CD8-positive, alpha-beta memory T cell (primary cell): Measurements from ENCODE around the gene CCL7. TPM values are rescaled to one million over a fixed set of nuclear protein-coding genes. Genes with fewer than 3 reads are reported as not detected.

Experiments
- CTCF ChIA-PET: fragments of 350-600 bp; sonication (Branson Sonifier 250); formaldehyde crosslinking; loops from one replicate; lab custom pipeline; 2021; ENCODE audit warnings: antibody characterized with exemption; lab: Charles Lee
- POLR2A ChIA-PET: fragments of 350-600 bp; sonication (Branson Sonifier 250); formaldehyde crosslinking; loops from one replicate; lab custom pipeline; 2021; ENCODE audit warnings: antibody characterized with exemption; lab: Charles Lee
- DNase-seq, 5 donors: peaks; one replicate each; pipeline versions ENCODE4 v3.0.0 to v3.0.0-alpha.2; 2020 to 2022; ENCODE audit warnings: mixed read lengths in 1 of 5
- H3K27ac ChIP-seq: one replicate; pipeline ENCODE4 v1.7.0; 2013; ENCODE audit warnings: low read depth, mild to moderate bottlenecking, low read length, moderate library complexity
- H3K27me3 ChIP-seq: 2 replicates; pipeline ENCODE4 v1.7.0; 2013; ENCODE audit warnings: low read length, mild to moderate bottlenecking; ENCODE audit not compliant: insufficient read depth, poor library complexity, severe bottlenecking
- H3K36me3 ChIP-seq: 2 replicates; pipeline ENCODE4 v1.7.0; 2013; ENCODE audit warnings: mild to moderate bottlenecking, low read length, moderate library complexity; ENCODE audit not compliant: insufficient read depth
- H3K4me1 ChIP-seq: 2 replicates; pipeline ENCODE4 v1.7.0; 2013; ENCODE audit warnings: mild to moderate bottlenecking, low read length, moderate library complexity; ENCODE audit not compliant: insufficient read depth
- H3K4me3 ChIP-seq: 2 replicates; pipeline ENCODE4 v1.7.0; 2013; ENCODE audit warnings: mild to moderate bottlenecking, low read length
- H3K9me3 ChIP-seq: 2 replicates; pipeline ENCODE4 v1.7.0; 2013; ENCODE audit warnings: mild to moderate bottlenecking, low read length
- H3K27ac Mint-ChIP-seq, 8 donors: one replicate each; pipeline ENCODE4 v1.8.0; 2020 to 2021; ENCODE audit warnings: mixed read lengths in 8 of 8, mild to moderate bottlenecking in 6 of 8, inconsistent platforms in 3 of 8, moderate library complexity in 3 of 8
- H3K27me3 Mint-ChIP-seq, 2 donors: one replicate each; pipeline ENCODE4 v1.8.0; 2020 to 2021; ENCODE audit warnings: mixed read lengths in 2 of 2, mild to moderate bottlenecking in 1 of 2, moderate library complexity in 1 of 2
- H3K36me3 Mint-ChIP-seq, 3 donors: one replicate each; pipeline ENCODE4 v1.8.0; 2020 to 2021; ENCODE audit warnings: mixed read lengths in 3 of 3, inconsistent platforms in 1 of 3, mild to moderate bottlenecking in 1 of 3
- H3K4me1 Mint-ChIP-seq, 3 donors: one replicate each; pipeline ENCODE4 v1.8.0; 2020 to 2021; ENCODE audit warnings: mixed read lengths in 3 of 3, inconsistent platforms in 1 of 3, mild to moderate bottlenecking in 1 of 3
- H3K4me3 Mint-ChIP-seq, 7 donors: one replicate each; pipeline ENCODE4 v1.8.0; 2020 to 2021; ENCODE audit warnings: mixed read lengths in 7 of 7, mild to moderate bottlenecking in 6 of 7, moderate library complexity in 4 of 7, inconsistent platforms in 2 of 7
- H3K9me3 Mint-ChIP-seq, 5 donors: one replicate each; pipeline ENCODE4 v1.8.0; 2020 to 2022; ENCODE audit warnings: mixed read lengths in 5 of 5, mild to moderate bottlenecking in 3 of 5, moderate library complexity in 2 of 5, inconsistent platforms in 1 of 5
- polyA plus RNA-seq: library from polyadenylated mRNA; unstranded; fragments of 300-500 nt; fragmentation: Illumina TruSeq; gene quantifications from one replicate; pipeline ENCODE4 v1.2.3, GENCODE V29; 2021
- total RNA-seq, 2 experiments: library from RNA; stranded (reverse); gene quantifications; one replicate each; pipeline ENCODE4 v1.2.3, GENCODE V29; 2021

The CCL7 gene
- total and polyA plus RNA-seq, 3 experiments from 2014 or later = not detected

DNA sequence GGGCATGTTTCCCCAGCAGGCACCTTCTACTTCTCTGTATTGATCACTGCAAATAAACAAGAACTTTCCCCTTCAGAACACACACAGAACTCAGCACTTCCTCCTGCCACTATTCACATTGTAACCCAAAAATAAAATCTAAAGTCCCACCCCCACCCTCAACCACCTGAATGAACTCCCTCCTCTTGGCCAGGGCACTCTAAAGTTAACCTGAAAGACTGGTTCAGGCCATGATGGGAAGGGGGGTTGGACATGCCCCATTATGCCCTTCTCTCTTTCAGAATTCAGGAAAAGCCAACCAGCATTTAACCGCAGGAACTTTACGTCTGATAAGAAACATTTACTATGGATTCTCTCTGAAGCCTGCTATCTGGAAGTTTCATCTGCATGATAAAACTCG lies 42.3 kb upstream of the CCL7 start:
- Mint-ChIP-seq H3K4me1 (no peaks in the 10 kb centered on the region), H3K9me3 (peaks cover 8 to 15% (median 14%) of the 10 kb centered on the region in 5 donors), H3K4me3 (no peak overlapping the region), H3K36me3 (no peaks in the 10 kb centered on the region), H3K27me3 (peaks cover 22 to 70% of the 10 kb centered on the region in 2 donors), H3K27ac (no peak overlapping the region)
- H3K4me1 ChIP-seq = no peaks in the 10 kb centered on the region
- no peaks in the 10 kb centered on the region for H3K27me3 ChIP-seq
- H3K36me3 ChIP-seq = no peaks in the 10 kb centered on the region
- CTCF ChIA-PET = no interaction called here
- no peak for DNase-seq
- H3K4me3 ChIP-seq = no peak overlapping the region
- no peak overlapping the region for H3K27ac ChIP-seq
- H3K9me3 ChIP-seq = no peaks in the 10 kb centered on the region
- POLR2A ChIA-PET = no interaction called here

DNA sequence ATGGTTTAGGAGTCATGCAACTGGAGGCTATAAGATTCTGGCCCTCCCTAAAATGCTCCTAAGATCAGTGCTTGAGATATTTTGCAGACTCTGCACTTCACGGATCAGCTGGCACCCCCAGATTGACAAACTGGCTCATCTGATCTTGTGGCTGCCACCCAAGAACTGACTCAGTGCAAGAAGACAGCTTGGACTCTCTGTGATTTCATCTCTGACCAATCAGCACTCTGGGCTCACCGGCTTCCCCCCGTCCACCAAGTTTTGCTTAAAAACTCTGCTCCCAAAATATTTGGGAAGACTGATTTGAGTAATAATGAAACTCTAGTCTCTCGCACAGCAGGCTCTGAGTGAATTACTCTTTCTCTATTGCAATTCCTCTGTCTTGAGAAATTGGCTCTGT lies 41.2 kb upstream of the CCL7 start:
- DNase-seq = no peak
- peaks cover 20 to 71% of the 10 kb centered on the region in 2 donors for H3K27me3 Mint-ChIP-seq
- H3K9me3 Mint-ChIP-seq = peaks cover 8 to 15% (median 14%) of the 10 kb centered on the region in 5 donors
- no peak overlapping the region for H3K27ac Mint-ChIP-seq
- H3K27ac ChIP-seq = no peak overlapping the region
- H3K27me3 ChIP-seq = no peaks in the 10 kb centered on the region
- no peaks in the 10 kb centered on the region for H3K9me3 ChIP-seq
- POLR2A ChIA-PET = no interaction called here
- no peaks in the 10 kb centered on the region for H3K4me1 ChIP-seq
- H3K4me3 Mint-ChIP-seq = no peak overlapping the region
- no peaks in the 10 kb centered on the region for H3K36me3 Mint-ChIP-seq
- no peaks in the 10 kb centered on the region for H3K4me1 Mint-ChIP-seq
- H3K36me3 ChIP-seq = no peaks in the 10 kb centered on the region
- CTCF ChIA-PET = no interaction called here
- no peak overlapping the region for H3K4me3 ChIP-seq

DNA sequence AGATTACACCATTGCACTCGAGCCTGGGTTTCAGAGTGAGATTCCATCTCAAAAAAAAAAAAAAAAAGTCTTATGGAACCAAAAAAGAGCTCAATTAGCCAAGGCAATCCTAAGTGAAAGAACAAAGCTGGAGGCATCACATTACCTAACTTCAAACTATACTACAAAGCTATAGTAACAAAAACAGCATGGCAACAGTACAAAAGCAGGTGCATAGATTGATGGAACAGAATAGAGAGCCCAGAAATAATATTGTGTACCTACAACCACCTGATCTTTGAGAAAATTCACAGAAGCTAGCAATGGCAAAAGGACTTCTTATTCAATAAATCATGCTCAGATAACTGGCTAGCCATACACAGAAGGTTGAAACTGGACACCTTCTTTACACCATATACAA lies 39.7 kb upstream of the CCL7 start:
- Histone ChIP-seq H3K4me1 (no peaks in the 10 kb centered on the region), H3K27ac (no peak overlapping the region), H3K27me3 (no peaks in the 10 kb centered on the region), H3K36me3 (no peaks in the 10 kb centered on the region), H3K9me3 (no peaks in the 10 kb centered on the region), H3K4me3 (no peak overlapping the region)
- ChIA-PET CTCF (no interaction called here), POLR2A (no interaction called here)
- Mint-ChIP-seq H3K9me3 (peaks cover 8 to 15% (median 14%) of the 10 kb centered on the region in 5 donors), H3K36me3 (no peaks in the 10 kb centered on the region), H3K27ac (no peak overlapping the region), H3K27me3 (peaks cover 17 to 71% of the 10 kb centered on the region in 2 donors), H3K4me3 (no peak overlapping the region), H3K4me1 (no peaks in the 10 kb centered on the region)
- DNase-seq = no peak

DNA sequence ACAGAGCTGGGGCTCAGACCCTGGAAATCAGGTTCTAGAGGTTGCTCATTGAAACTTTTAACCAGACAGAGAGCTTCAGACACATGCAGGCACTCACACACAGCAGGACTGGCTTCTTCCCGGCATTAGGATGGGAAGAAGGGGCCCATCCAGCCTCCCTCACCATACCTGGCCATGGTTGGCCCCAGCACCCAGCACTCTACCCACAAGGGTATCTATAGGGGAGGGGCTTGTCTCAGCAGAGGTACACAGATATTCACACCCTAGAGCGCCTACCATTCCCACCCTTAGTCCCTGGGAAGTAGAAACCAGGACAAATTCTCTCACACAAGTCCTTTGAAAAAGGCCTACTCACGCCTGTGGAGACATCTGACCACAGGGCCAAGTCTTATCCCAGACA lies 35.4 kb upstream of the CCL7 start:
- Mint-ChIP-seq H3K9me3 (peaks cover 2 to 11% (median 8%) of the 10 kb centered on the region in 5 donors), H3K27ac (no peak overlapping the region), H3K27me3 (peaks cover 24 to 53% of the 10 kb centered on the region in 2 donors), H3K36me3 (no peaks in the 10 kb centered on the region), H3K4me1 (no peaks in the 10 kb centered on the region), H3K4me3 (no peak overlapping the region)
- DNase-seq = no peak
- Histone ChIP-seq H3K4me1 (no peaks in the 10 kb centered on the region), H3K27ac (no peak overlapping the region), H3K27me3 (no peaks in the 10 kb centered on the region), H3K36me3 (no peaks in the 10 kb centered on the region), H3K4me3 (no peak overlapping the region), H3K9me3 (no peaks in the 10 kb centered on the region)
- POLR2A ChIA-PET = no interaction called here
- CTCF ChIA-PET = no interaction called here

DNA sequence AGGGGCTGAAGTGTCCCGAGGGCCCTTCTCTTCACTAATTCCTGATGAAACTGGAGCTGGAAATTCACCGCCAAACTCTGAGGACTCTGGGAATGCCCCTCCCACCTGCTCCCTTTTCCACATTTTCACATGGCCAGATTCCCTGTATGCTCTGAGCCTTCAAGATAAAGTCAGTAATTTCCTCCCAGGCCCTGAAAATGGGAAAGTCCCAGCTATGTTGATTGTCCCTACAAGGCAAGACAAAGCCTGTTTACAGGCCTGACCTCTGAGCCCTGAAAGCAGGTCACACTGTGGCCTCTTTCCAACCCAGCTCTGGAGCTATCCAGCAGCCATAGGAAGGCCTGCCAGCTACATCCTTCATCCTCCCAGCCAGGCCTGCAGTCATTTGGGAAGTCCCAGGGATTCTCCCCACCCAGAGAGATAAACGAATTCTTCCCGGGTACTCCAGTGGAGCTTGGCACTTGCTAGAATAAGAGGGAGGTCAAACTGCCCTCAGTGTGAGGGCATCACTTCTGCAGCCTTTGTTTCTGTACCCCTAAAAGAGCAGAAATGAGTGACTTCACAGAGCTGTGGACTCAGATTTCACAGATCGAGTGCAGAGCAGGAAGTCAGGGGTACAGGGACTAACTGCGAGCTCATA lies 34.5 kb upstream of the CCL7 start:
- no peak for DNase-seq
- Mint-ChIP-seq H3K9me3 (peaks cover 0 to 4% (median 4%) of the 10 kb centered on the region in 5 donors), H3K27me3 (peaks cover 20 to 53% of the 10 kb centered on the region in 2 donors), H3K4me3 (no peak overlapping the region), H3K4me1 (no peaks in the 10 kb centered on the region), H3K36me3 (no peaks in the 10 kb centered on the region), H3K27ac (no peak overlapping the region)
- no peaks in the 10 kb centered on the region for H3K27me3 ChIP-seq
- no peak overlapping the region for H3K27ac ChIP-seq
- ChIA-PET CTCF (no interaction called here), POLR2A (no interaction called here)
- H3K4me3 ChIP-seq = no peak overlapping the region
- no peaks in the 10 kb centered on the region for H3K9me3 ChIP-seq
- H3K36me3 ChIP-seq = no peaks in the 10 kb centered on the region
- H3K4me1 ChIP-seq = no peaks in the 10 kb centered on the region

DNA sequence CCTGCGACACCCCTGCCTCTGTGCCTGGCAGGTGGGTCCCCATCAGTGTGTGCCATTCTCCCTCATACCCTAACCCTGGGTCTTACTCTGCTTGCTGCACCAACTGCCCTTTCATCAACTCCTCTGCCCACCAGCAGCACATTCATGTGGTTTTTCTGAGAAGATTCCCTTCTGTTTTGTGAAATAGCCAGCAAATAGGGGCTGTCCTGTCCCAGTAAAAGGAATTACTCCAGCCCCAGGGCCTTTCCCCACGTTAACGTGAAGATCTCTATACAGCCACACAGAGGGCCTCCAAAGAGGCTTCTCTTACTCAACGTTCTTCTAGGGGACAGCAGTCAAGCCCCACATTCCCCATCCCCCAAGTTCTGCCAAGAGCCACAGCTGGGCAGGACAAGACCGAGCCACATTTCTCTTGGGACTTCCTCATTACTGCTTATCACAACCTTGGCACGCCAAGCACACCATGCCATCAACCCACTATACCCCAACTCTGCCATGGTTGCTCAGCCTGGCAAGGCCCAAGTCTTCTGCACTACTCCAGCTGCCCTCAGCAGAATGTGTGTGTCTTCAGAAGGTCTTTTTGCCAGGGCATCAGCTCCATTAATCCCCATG lies 33.6 kb upstream of the CCL7 start:
- H3K4me1 Mint-ChIP-seq = no peaks in the 10 kb centered on the region
- H3K4me3 Mint-ChIP-seq = no peak overlapping the region
- Histone ChIP-seq H3K36me3 (no peaks in the 10 kb centered on the region), H3K27ac (no peak overlapping the region), H3K9me3 (no peaks in the 10 kb centered on the region), H3K4me3 (no peak overlapping the region), H3K4me1 (no peaks in the 10 kb centered on the region), H3K27me3 (no peaks in the 10 kb centered on the region)
- H3K36me3 Mint-ChIP-seq = no peaks in the 10 kb centered on the region
- H3K27me3 Mint-ChIP-seq = peaks cover 20 to 45% of the 10 kb centered on the region in 2 donors
- H3K9me3 Mint-ChIP-seq = no peaks in the 10 kb centered on the region
- ChIA-PET CTCF (no interaction called here), POLR2A (no interaction called here)
- no peak for DNase-seq
- no peak overlapping the region for H3K27ac Mint-ChIP-seq

DNA sequence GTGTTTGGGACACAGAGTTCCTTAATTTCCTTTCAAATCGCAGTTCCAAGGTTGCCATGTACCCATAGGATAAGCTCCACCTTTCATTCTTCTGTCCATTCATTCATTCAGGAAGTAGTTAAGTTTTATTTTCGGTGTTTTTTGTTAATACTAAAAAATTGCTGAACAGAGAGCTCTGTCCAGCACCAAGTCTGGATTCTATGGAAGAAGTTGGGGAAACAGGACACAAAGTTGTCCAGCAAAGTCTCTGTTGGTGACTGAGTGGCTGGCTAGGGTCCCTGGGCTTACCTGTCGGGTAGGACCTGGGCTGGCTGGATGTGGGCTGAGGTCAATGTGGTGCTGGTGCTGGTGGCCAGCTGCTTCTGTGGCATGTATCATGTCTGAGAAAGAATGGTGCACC lies 32.6 kb upstream of the CCL7 start:
- no peaks in the 10 kb centered on the region for H3K27me3 ChIP-seq
- no peaks in the 10 kb centered on the region for H3K9me3 ChIP-seq
- no peak overlapping the region for H3K4me3 ChIP-seq
- H3K27ac ChIP-seq = no peak overlapping the region
- no peak overlapping the region for H3K27ac Mint-ChIP-seq
- CTCF ChIA-PET = no interaction called here
- no peaks in the 10 kb centered on the region for H3K36me3 Mint-ChIP-seq
- peaks cover 14 to 42% of the 10 kb centered on the region in 2 donors for H3K27me3 Mint-ChIP-seq
- no peaks in the 10 kb centered on the region for H3K36me3 ChIP-seq
- POLR2A ChIA-PET = no interaction called here
- no peaks in the 10 kb centered on the region for H3K9me3 Mint-ChIP-seq
- H3K4me1 Mint-ChIP-seq = no peaks in the 10 kb centered on the region
- no peak overlapping the region for H3K4me3 Mint-ChIP-seq
- no peak for DNase-seq
- H3K4me1 ChIP-seq = no peaks in the 10 kb centered on the region

DNA sequence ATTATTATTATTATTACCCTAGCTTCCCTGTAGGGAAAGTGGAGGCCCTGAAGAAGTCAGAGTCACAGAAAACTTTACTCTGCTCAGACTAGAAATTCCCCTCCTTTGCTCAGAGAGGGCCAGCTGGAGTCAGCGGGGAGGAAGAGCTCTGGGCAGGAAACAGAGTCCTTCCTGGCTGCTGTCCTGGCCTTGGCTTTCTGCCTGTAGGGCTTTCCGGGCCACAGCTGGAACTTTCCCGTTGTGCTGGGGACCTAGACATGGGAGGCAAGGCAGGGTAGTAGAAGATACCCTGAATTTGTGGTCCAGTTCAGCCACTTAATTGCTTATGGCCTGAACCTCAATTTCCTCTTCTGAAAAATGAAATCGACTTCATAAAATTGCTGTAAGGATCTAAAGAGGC lies 29.0 kb upstream of the CCL7 start:
- Mint-ChIP-seq H3K27me3 (peaks cover 8 to 21% of the 10 kb centered on the region in 2 donors), H3K4me3 (no peak overlapping the region), H3K9me3 (no peaks in the 10 kb centered on the region), H3K27ac (no peak overlapping the region), H3K36me3 (no peaks in the 10 kb centered on the region), H3K4me1 (no peaks in the 10 kb centered on the region)
- ChIA-PET POLR2A (no interaction called here), CTCF (no interaction called here)
- Histone ChIP-seq H3K4me1 (no peaks in the 10 kb centered on the region), H3K27me3 (no peaks in the 10 kb centered on the region), H3K4me3 (no peak overlapping the region), H3K9me3 (no peaks in the 10 kb centered on the region), H3K27ac (no peak overlapping the region), H3K36me3 (no peaks in the 10 kb centered on the region)
- DNase-seq = no peak
